AG04450 (cell line): ENCODE data around the gene RANGAP1. TPM values are rescaled to one million over a fixed set of nuclear protein-coding genes. Genes with fewer than 3 reads are reported as not detected.

Source experiments
- CTCF ChIA-PET: fragments of 300-600, 350-600 bp; formaldehyde crosslinking; extraction: SDS; loops from one replicate; lab custom pipeline; 2022; ENCODE audit warnings: antibody characterized with exemption, inconsistent platforms; lab: Charles Lee
- POLR2A ChIA-PET: fragments of 350-600 bp; formaldehyde crosslinking; extraction: SDS; loops from one replicate; lab custom pipeline; 2021; ENCODE audit warnings: antibody characterized with exemption, inconsistent platforms; lab: Yijun Ruan, JAX
- DNase-seq: peaks from one replicate; pipeline ENCODE4 v3.0.0-alpha.2; 2011; ENCODE audit warnings: low read depth, low spot score
- H3K27ac ChIP-seq: one replicate; pipeline ENCODE4 v1.5.1; 2012; ENCODE audit warnings: low read depth, low read length, control low read depth
- H3K27me3 ChIP-seq: one replicate; pipeline ENCODE4 v1.6.0; 2012; ENCODE audit warnings: low read length; ENCODE audit not compliant: control insufficient read depth, insufficient read depth
- H3K4me3 ChIP-seq: 2 replicates; pipeline ENCODE4 v1.5.1; 2011; ENCODE audit warnings: mild to moderate bottlenecking, low read depth, low read length, control low read depth
- H3K9me3 ChIP-seq: 2 replicates; pipeline ENCODE4 v1.5.1; 2012; ENCODE audit warnings: low read length; ENCODE audit not compliant: control insufficient read depth, insufficient read depth
- CTCF ChIP-seq: IDR thresholded peaks from 2 replicates; pipeline ENCODE4 v1.5.1; 2011; ENCODE audit warnings: low read depth, low read length, control low read depth, inconsistent platforms
- polyA plus RNA-seq: library from polyadenylated mRNA; depleted of rRNA; stranded (reverse); fragments of >200 nt; gene quantifications from 2 replicates; pipeline ENCODE4 v1.2.3, GENCODE V29; 2011

Gene RANGAP1
- polyA plus RNA-seq, 1 experiment: 75.8 TPM

GRCh38 chr22:41234815-41235695 lies 50.9 kb downstream of the RANGAP1 start:
- ChIA-PET POLR2A (no interaction called here), CTCF (no interaction called here)
- no peak for DNase-seq
- no peak for TF ChIP-seq CTCF
- Histone ChIP-seq H3K27ac (no peak overlapping the region), H3K27me3 (peaks cover 2% of the 10 kb centered on the region), H3K9me3 (no peaks in the 10 kb centered on the region), H3K4me3 (no peak overlapping the region)

- Histone ChIP-seq H3K4me3 (no peak overlapping the region), H3K27ac (no peak overlapping the region), H3K9me3 (no peaks in the 10 kb centered on the region), H3K27me3 (no peaks in the 10 kb centered on the region)
- TF ChIP-seq CTCF: no peak
- no peak for DNase-seq
- ChIA-PET POLR2A (interaction anchor here (0.6 kb wide), 1 partner anchor 410 kb away, joined by 4 read pairs; no protein-coding TSS in a partner anchor), CTCF (no interaction called here)
These were observed 54.6 kb downstream of the RANGAP1 start for GRCh38 chr22:41231369-41231768.

- H3K27ac ChIP-seq: no peak overlapping the region
- POLR2A ChIA-PET: no interaction called here
- no peak overlapping the region for H3K4me3 ChIP-seq
- TF ChIP-seq CTCF: no peak
- no peak for DNase-seq
- H3K27me3 ChIP-seq: no peaks in the 10 kb centered on the region
- H3K9me3 ChIP-seq: no peaks in the 10 kb centered on the region
- CTCF ChIA-PET: interaction anchor here (1.1 to 1.6 kb wide), 2 partner anchors 287 to 308 kb away, joined by 3 to 4 read pairs; no protein-coding TSS in a partner anchor
These were observed 55.6 kb downstream of the RANGAP1 start for GRCh38 chr22:41230401-41230785.

- H3K27me3 ChIP-seq: no peaks in the 10 kb centered on the region
- POLR2A ChIA-PET: no interaction called here
- H3K27ac ChIP-seq: no peak overlapping the region
- H3K9me3 ChIP-seq: no peaks in the 10 kb centered on the region
- no peak for DNase-seq
- H3K4me3 ChIP-seq: no peak overlapping the region
- CTCF ChIA-PET: interaction anchor here (0.6 to 1.6 kb wide), 3 partner anchors 103 to 307 kb away, joined by 3 to 5 read pairs (median 4); no protein-coding TSS in a partner anchor
- TF ChIP-seq CTCF: no peak
These were observed 56.1 kb downstream of the RANGAP1 start for GRCh38 chr22:41229730-41230400.

- TF ChIP-seq CTCF: no peak
- ChIA-PET POLR2A (no interaction called here), CTCF (interaction anchor here (0.6 to 1.6 kb wide), 2 partner anchors 102 to 289 kb away, joined by 3 to 5 read pairs; no protein-coding TSS in a partner anchor)
- Histone ChIP-seq H3K9me3 (no peaks in the 10 kb centered on the region), H3K27me3 (no peaks in the 10 kb centered on the region), H3K4me3 (no peak overlapping the region), H3K27ac (no peak overlapping the region)
- no peak for DNase-seq
These were observed 56.8 kb downstream of the RANGAP1 start for GRCh38 chr22:41229215-41229614.
